ENCODE measurements around the gene MRPL12. TPM values are rescaled to one million over a fixed set of nuclear protein-coding genes. Genes with fewer than 3 reads are reported as not detected.

MRPL12 gene
- total RNA-seq, 1 experiment from 2014 or later = 94.7 TPM

DNA sequence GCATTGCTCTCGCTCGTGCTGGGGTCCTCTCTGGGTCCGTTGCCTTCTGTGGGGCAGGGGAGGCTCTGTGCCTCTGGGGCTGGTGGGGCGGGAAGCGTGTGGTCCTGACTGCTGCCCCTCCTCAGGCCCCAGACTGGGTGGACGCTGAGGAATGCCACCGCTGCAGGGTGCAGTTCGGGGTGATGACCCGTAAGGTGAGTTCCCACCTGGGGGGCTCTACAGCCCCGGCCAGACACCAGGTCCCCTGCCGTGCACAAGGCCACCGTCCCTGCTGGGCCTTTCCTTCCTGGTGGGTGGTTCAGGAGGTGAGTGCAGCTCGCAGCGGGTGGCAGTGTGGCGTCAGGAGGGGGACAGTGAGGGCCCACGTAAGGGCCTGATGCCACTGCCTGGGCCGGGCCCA, 12.6 kb upstream of the MRPL12 start:
- TF ChIP-seq, protein P1, sequence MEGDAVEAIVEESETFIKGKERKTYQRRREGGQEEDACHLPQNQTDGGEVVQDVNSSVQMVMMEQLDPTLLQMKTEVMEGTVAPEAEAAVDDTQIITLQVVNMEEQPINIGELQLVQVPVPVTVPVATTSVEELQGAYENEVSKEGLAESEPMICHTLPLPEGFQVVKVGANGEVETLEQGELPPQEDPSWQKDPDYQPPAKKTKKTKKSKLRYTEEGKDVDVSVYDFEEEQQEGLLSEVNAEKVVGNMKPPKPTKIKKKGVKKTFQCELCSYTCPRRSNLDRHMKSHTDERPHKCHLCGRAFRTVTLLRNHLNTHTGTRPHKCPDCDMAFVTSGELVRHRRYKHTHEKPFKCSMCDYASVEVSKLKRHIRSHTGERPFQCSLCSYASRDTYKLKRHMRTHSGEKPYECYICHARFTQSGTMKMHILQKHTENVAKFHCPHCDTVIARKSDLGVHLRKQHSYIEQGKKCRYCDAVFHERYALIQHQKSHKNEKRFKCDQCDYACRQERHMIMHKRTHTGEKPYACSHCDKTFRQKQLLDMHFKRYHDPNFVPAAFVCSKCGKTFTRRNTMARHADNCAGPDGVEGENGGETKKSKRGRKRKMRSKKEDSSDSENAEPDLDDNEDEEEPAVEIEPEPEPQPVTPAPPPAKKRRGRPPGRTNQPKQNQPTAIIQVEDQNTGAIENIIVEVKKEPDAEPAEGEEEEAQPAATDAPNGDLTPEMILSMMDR (IDR thresholded peaks at IDR 0.05; ENCODE audit: unreplicated experiment) = no peak

DNA sequence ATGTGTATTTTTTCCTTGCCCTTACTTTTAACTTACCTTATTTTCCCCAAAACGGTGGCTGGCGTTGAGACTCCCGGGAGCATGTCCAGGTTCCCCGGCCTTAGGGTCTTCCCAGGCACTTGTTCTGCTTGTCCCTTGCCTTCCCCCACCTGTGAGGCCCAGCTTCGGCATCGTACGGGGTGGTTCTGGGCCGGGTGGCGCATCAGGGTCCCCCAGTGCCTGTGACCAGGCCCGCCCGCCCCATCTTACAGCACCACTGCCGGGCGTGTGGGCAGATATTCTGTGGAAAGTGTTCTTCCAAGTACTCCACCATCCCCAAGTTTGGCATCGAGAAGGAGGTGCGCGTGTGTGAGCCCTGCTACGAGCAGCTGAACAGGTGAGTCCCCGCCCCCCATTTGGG, 12.0 kb upstream of the MRPL12 start:
- intact Hi-C loops (cut with micrococcal nuclease; ENCODE audit: unreplicated experiment) = no loop called here
- Mint-ChIP-seq H3K9me3 (ENCODE audit: low read depth, unreplicated experiment) (no peaks in the 10 kb centered on the region), H3K36me3 (ENCODE audit: insufficient read depth, unreplicated experiment) (peaks cover 82% of the 10 kb centered on the region), H3K27ac (ENCODE audit: unreplicated experiment) (no peak overlapping the region), H3K27me3 (ENCODE audit: unreplicated experiment) (no peaks in the 10 kb centered on the region), H3K4me1 (ENCODE audit: low read depth, unreplicated experiment) (no peaks in the 10 kb centered on the region), H3K4me3 (ENCODE audit: low read depth, unreplicated experiment) (no peak overlapping the region)
- DNase-seq = no peak
- no TSS peak for BruUV-seq (replicated peaks)
- CTCF ChIA-PET = no interaction called here
- TF ChIP-seq, protein P1 (IDR thresholded peaks at IDR 0.05; ENCODE audit: unreplicated experiment) = no peak

More for the DNA sequence above, 12.6 kb upstream of the MRPL12 start:
- DNase-seq = no peak
- H3K9me3 Mint-ChIP-seq (ENCODE audit: low read depth, unreplicated experiment) = no peaks in the 10 kb centered on the region
- no TSS peak for BruUV-seq (replicated peaks)
- H3K27me3 Mint-ChIP-seq (ENCODE audit: unreplicated experiment) = no peaks in the 10 kb centered on the region
- H3K4me3 Mint-ChIP-seq (ENCODE audit: low read depth, unreplicated experiment) = no peak overlapping the region
- no peak overlapping the region for H3K27ac Mint-ChIP-seq (ENCODE audit: unreplicated experiment)
- intact Hi-C loops (cut with micrococcal nuclease; ENCODE audit: unreplicated experiment) = no loop called here
- H3K36me3 Mint-ChIP-seq (ENCODE audit: insufficient read depth, unreplicated experiment) = peaks cover 81% of the 10 kb centered on the region
- H3K4me1 Mint-ChIP-seq (ENCODE audit: low read depth, unreplicated experiment) = no peaks in the 10 kb centered on the region
- CTCF ChIA-PET = no interaction called here

DNA sequence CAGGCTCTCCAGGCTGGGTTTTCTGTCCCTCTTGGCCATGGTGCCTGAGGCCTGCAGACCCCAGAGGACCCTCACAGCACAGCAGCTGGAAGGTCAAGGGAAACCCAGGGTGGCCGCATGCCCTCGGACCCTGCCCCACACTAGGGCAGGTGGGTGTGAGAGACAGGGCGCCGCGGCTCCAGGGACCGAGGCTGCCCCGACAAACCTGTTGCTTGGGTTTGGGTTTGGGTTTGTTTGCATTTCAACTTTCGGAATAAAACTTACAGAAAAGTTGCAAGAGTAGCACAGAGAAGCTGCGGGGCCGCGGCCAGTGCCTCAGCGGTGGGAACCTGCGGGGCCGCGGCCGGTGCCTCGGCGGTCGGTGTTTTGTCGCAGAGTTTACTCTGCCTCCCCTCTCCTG, 11.6 kb upstream of the MRPL12 start:
- Mint-ChIP-seq H3K4me3 (ENCODE audit: low read depth, unreplicated experiment) (no peak overlapping the region), H3K9me3 (ENCODE audit: low read depth, unreplicated experiment) (no peaks in the 10 kb centered on the region), H3K36me3 (ENCODE audit: insufficient read depth, unreplicated experiment) (peaks cover 81% of the 10 kb centered on the region), H3K27me3 (ENCODE audit: unreplicated experiment) (no peaks in the 10 kb centered on the region), H3K4me1 (ENCODE audit: low read depth, unreplicated experiment) (no peaks in the 10 kb centered on the region), H3K27ac (ENCODE audit: unreplicated experiment) (no peak overlapping the region)
- BruUV-seq (replicated peaks) = no TSS peak
- CTCF ChIA-PET = no interaction called here
- TF ChIP-seq, protein P1 (IDR thresholded peaks at IDR 0.05; ENCODE audit: unreplicated experiment) = no peak
- no peak for DNase-seq
- intact Hi-C loops (cut with micrococcal nuclease; ENCODE audit: unreplicated experiment) = no loop called here

DNA sequence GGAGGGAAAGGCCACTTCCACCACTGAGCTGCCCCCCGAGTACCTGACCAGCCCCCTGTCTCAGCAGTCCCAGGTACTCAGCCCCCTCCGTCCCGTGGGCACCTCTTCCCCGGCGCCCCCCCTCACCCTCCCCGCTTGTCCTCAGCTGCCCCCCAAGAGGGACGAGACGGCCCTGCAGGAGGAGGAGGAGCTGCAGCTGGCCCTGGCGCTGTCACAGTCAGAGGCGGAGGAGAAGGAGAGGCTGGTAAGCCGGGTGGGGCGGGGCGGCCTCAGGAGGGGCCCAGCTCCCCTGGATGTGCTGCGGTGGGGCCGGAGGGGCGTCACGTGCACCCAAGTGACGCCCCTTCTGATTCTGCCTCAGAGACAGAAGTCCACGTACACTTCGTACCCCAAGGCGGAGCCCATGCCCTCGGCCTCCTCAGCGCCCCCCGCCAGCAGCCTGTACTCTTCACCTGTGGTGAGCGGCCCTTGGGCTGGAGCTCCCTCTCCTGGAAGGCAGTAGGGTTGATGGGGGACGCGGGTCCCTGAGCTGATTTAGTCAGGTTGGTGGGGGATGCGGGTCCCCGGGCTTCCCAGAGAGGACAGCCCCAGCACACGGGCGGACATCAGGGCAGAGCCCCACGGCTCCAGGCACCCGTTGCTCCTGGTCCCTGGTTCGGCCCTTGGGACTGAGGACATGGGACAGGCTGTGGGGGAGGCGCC, 9.5 kb upstream of the MRPL12 start:
- CTCF ChIA-PET = no interaction called here
- Mint-ChIP-seq H3K36me3 (ENCODE audit: insufficient read depth, unreplicated experiment) (peaks cover 88% of the 10 kb centered on the region), H3K9me3 (ENCODE audit: low read depth, unreplicated experiment) (no peaks in the 10 kb centered on the region), H3K27me3 (ENCODE audit: unreplicated experiment) (no peaks in the 10 kb centered on the region), H3K4me1 (ENCODE audit: low read depth, unreplicated experiment) (no peaks in the 10 kb centered on the region), H3K4me3 (ENCODE audit: low read depth, unreplicated experiment) (no peak overlapping the region), H3K27ac (ENCODE audit: unreplicated experiment) (no peak overlapping the region)
- intact Hi-C loops (cut with micrococcal nuclease; ENCODE audit: unreplicated experiment) = no loop called here
- no TSS peak for BruUV-seq (replicated peaks)
- TF ChIP-seq, protein P1 (IDR thresholded peaks at IDR 0.05; ENCODE audit: unreplicated experiment) = no peak
- no peak for DNase-seq

All from Calu3 (cell line).